GM12875 (cell line): ENCODE data around the gene PIGK.

ENCODE experiments used
- H3K4me3 ChIP-seq: one replicate; pipeline ENCODE4 v1.5.1; 2011; ENCODE audit warnings: low read depth, low read length, control low read depth
- TF ChIP-seq, protein P1 (sequence below): IDR thresholded peaks from 2 replicates; pipeline ENCODE4 v1.5.1; 2011; ENCODE audit warnings: low read depth, mild to moderate bottlenecking, control low read depth, inconsistent platforms, low read length, moderate library complexity, borderline replicate concordance; ENCODE audit not compliant: insufficient read depth

PIGK gene

GRCh38 chr1:77219166-77219887 lies at the start of gene PIGK:
Gene PIGK, minus strand, starts transcription at chr1:77219430. Its CDS starts 28 bp downstream, at chr1:77219402.
- TF ChIP-seq, protein P1, sequence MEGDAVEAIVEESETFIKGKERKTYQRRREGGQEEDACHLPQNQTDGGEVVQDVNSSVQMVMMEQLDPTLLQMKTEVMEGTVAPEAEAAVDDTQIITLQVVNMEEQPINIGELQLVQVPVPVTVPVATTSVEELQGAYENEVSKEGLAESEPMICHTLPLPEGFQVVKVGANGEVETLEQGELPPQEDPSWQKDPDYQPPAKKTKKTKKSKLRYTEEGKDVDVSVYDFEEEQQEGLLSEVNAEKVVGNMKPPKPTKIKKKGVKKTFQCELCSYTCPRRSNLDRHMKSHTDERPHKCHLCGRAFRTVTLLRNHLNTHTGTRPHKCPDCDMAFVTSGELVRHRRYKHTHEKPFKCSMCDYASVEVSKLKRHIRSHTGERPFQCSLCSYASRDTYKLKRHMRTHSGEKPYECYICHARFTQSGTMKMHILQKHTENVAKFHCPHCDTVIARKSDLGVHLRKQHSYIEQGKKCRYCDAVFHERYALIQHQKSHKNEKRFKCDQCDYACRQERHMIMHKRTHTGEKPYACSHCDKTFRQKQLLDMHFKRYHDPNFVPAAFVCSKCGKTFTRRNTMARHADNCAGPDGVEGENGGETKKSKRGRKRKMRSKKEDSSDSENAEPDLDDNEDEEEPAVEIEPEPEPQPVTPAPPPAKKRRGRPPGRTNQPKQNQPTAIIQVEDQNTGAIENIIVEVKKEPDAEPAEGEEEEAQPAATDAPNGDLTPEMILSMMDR: no peak
- H3K4me3 ChIP-seq: peak within 1 kb of the TSS; percentile 69

DNA sequence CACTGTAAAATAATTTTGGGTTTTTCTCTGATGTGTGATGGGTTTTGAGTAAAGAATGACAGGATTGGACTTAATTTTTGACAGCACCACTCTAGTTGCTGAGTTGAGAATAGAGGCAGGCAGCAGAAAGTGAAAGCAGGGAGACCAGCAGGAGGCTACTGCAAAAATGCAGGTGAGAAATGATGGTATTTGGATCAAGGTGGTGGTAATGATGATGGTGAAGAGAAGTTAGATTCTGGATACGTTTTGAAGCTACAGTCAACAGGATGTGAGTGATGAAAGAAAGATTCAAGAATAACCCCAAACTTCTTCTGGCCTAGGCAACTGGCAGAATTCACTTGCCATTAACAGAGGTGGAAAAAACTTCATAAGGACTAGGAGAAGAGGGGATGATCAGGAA lies 47.8 kb upstream of the PIGK start:
- TF ChIP-seq, protein P1: no peak
- no peak overlapping the region for H3K4me3 ChIP-seq

GRCh38 chr1:77265180-77265579 lies 46.0 kb upstream of the PIGK start:
- TF ChIP-seq, protein P1: no peak

GRCh38 chr1:77263708-77264107 lies 44.5 kb upstream of the PIGK start:
- no peak overlapping the region for H3K4me3 ChIP-seq
- TF ChIP-seq, protein P1: no peak

More at GRCh38 chr1:77265180-77265579, 46.0 kb upstream of the PIGK start:
- H3K4me3 ChIP-seq: no peak overlapping the region

DNA sequence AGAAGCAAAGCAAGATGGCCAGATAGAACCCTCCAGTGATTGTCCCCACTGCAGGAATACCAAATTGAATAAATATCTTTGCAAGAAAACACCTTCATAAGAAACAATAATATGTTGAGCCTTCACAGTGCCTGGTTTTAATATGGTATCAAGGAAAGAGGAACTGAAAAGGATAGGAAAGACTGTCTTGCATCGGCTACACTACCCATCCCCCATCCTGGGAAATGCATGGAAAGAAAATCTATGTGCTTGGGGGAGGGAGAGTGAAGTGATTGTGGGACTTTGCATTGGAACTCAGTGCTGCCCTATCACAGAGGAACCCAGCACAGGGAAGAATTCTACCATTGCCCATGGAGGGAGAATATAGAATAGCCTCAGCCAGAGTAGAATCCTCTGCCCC lies 34.0 kb upstream of the PIGK start:
- TF ChIP-seq, protein P1: no peak
- H3K4me3 ChIP-seq: no peak overlapping the region

DNA sequence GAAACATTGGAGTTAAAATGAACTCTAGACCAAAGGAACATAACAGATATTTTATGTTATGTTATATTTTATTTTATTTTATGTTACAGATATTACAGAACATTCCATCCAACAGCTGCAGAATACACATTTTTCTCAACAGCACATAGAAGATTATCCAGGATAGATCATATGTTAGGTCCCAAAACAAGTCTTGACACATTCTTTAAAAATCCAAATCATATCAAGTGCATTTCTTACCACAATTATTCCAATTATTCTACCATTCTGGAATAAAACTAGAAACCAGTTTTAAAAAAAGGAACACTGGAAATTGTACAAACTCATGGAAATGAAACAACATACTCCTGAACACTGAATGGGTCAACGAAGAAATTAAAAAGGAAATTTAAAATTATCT lies 30.9 kb upstream of the PIGK start:
- no peak overlapping the region for H3K4me3 ChIP-seq
- TF ChIP-seq, protein P1: no peak

DNA sequence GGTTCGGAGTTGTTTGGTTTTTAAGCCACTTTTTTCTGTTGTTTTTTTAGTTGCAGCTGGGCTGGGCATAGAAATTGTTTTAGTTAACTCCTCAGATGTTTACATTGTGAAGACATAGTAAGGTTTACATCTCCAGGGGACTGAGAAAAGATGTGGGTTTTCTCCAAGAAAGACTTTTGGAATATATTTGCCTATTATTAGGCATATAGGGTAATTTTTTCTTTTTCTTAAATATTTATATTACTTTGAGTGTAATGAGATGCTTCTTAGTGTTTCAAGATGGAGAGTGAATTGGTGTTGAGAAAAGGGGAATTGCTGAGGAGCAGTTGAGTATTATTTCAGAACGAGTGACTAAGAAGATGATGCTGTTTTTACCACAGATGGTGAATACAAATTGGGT lies 26.6 kb upstream of the PIGK start:
- TF ChIP-seq, protein P1: no peak
- no peak overlapping the region for H3K4me3 ChIP-seq
